Activated CD4-positive, alpha-beta T cell treated with anti-CD3 and anti-CD28 coated beads for 24 hours (primary cell): Measurements from ENCODE around the gene PAK3.
A peak's percentile ranks its signal among the peaks of the same experiment; 100 is the strongest.

Source experiments
- DNase-seq, 2 donors: peaks; one replicate each; pipeline ENCODE4 v3.0.0-alpha.2; 2020; ENCODE audit warnings: low read depth in 2 of 2

PAK3 gene

DNA sequence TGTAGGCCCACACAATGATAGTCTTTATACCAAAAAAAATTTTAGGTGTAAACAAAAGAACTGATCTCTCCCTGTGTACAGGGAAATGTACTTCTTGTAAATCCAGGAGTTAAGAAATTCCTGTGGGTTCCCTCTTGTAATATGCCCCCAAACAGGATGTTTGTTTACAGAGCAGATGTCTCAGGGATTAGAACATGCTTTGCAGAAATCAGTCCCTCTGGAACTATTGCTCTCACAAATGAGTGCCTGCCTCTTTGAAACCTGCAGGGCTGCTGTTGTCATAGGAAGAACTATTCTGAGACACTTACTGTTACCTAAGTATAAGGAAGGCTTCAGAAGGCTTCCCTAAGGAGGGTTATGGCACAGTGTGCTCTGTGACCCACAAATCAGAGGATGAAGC is 35.6 kb downstream of the PAK3 start:
- no peak for DNase-seq

DNA sequence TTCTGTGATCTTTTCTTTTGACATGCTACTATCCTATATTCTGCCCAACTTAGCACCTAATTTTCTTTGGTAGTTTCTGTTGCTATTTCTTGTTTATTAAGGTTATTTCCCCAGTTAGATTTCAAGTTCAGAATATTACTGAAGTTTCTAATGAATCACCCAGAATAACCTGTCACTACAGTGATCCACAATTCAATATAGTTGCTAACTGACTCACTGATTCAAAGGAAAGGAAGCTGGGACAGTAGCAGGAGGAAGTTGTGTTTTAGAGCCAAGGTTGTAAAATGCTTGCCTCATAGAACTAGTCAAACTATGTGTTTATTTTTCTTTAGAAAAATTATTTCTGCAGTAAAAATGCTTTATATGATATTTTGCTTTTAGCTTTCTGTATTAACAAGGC is 37.4 kb downstream of the PAK3 start:
- DNase-seq = no peak

- DNase-seq = no peak
Measured at GRCh38 chrX:111145878-111146277, 49.9 kb downstream of the PAK3 start.

GRCh38 chrX:111151764-111152163 is 55.8 kb downstream of the PAK3 start:
- DNase-seq = no peak

DNA sequence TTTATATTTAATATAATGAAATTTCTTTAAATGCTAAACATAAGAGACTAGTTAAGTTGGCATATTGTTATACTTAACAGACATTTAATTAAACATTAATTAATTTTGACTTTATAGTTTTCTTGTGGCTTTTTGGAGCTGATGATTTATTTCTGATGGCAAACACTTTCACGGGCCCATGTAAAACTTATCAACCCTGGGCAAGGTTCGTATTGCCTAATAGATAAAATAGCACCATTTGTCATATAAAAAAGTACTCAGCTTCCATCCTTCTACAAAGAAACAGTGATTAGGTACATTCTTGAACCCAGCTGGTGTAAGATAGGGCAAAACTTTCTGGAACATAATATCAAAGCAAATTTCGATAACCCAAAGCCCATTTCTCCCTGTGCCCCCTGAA is 63.2 kb downstream of the PAK3 start:
- DNase-seq = no peak

DNA sequence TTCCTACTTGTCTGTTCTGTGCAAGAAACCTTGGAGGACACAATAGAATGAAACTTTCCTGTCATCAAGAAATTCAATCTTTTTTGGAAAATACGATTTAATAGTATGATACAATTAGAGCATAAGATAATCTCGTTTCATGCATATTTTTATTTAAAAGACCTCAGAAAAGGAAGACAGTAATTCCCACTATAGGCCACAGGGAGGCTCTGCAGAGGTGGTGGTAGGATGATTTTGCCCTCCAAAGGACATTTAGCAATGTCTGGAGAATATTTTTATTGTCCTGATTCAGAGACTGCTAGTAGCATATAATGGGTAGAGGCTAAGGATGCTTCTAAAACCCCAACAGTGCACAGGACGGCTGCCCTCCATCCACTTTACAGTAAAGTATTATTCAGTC is 68.7 kb downstream of the PAK3 start:
- no peak for DNase-seq

DNA sequence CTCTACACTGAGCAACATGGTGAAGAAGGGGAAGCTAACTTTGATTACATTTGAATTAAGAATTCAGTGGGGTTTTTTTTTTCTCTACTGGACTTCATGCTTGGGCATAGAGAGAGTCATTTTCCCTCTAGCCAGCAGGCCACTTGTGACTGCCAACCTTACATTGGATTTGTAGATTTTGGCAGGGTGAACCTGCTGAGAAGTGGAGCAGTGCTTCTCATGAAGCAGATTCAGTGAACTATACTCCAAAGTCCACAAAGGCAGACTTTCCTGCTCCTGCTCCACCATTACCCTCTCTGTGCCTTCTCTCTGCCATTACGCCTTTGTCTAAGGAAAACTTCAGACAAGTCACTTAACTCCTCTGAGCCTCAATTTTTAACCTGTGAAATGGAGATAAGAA is 69.9 kb downstream of the PAK3 start:
- no peak for DNase-seq

DNA sequence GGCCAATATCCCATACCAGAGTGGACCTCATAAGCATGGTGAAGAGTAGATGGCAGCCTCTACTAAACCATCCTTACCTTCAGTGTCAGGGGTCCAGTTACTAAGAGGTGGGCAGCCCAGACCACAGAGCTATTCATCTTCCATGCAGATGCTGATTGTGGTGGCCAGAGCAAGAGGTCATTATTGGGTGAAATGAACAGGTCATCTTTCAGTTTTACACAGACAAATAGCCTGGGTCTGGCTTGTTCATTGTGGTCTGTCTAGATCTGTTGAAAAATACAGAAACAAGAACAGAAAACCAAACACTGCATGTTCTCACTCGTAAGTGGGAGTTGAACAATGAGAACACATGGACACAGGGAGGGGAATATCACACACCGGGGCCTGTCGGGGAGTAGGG is 71.3 kb downstream of the PAK3 start:
- no peak for DNase-seq

GRCh38 chrX:111168314-111168713 is 72.3 kb downstream of the PAK3 start:
- no peak for DNase-seq

- DNase-seq = no peak
Measured at GRCh38 chrX:111169141-111169540, 73.2 kb downstream of the PAK3 start.

DNA sequence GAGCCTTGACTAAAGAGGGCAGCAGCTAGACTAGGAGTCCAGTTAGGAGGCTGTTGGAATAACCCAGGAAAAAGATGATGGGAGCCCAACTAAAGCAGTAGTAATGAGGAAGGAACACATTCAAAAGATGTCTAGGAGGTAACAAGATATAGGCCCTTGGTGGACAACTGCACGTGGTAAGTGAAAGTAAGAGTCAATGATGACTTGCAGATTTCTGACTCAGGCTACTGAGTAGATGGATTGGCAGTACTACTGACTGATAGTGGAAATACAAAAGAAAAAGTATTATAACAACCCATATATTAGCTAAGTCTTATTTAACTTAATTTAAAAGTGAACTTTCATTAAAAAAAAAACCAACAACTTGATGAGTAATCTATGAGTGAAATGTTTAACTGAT is 74.0 kb downstream of the PAK3 start:
- peak in 1 of 2 donors; percentile 9 for DNase-seq

DNA sequence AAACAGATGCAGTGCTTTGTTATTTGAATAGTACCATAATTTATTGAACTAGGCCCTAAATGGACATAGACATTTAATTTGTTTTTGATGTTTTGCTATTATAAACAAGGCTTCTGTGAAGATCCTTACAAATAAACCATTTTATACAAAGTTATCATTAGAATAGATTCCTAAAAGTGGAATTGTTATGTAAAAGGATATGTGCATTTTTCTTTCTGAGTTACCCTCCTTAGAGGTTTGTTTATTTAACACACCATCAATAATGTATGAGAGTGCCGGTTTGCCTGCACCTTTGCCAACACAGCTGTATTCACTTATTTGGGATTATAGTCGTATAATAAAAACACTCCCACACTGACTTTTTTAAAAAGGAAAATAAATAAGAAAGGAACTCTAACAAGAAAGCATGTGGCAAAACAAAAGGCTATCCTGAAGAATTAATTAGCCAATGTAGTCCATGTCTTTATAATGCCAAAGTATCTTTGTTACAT is 84.8 kb downstream of the PAK3 start:
- no peak for DNase-seq

DNA sequence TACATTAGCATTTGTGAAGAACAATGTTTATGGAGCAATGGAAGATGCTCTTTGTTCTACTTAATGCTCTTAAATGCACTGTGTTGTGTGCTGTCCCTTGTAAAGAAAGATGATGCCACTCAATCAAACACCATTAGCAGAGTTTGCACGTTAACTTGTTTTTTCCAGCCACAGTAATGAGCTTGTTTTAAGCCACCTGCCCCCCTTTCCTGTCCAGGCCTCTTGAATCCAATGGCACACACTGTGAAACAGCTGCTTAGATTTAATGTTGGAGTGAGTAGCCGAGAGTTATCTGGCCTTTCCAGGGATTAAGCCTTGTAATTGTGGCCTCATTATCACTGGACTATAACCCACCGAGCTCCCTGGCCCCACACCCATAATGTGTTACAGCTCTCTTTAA is 86.0 kb downstream of the PAK3 start:
- no peak for DNase-seq

DNA sequence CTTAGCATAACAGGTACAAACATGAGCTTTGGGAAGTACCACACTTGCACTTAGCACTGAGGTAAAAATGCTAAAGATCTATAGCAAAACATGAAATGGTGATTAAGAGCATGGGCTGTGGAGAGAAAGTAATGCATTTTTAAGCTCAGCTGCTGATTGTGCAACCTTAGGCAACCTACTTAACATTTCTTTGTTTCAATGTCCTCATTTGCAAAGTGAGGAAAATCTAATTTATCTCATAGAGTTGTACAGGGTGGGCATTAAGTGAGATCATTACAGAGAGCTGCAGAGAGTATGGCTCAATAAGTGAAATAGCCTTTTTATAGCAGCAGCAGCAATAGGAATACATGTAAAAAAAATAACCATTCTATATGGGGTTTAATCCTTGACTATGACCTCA is 87.0 kb downstream of the PAK3 start:
- DNase-seq = no peak

DNA sequence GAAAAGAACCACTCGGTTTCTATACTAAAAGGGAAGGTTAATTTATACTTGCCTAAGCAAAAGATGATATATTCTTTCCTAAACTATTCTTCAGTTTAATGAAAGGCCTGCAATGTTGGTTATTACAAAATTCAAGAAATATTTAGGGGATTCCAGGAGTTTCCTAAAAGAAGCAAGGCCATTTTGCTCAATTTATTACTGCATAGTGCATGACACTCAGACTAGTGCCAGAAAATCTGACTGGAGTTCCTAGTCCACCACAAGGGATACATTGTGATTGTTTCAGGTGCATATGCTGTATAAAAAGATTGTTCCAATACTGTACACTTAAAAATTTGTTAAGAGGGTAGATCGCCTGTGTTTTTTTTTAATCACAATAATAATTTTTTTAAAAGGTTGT is 95.6 kb downstream of the PAK3 start:
- no peak for DNase-seq

DNA sequence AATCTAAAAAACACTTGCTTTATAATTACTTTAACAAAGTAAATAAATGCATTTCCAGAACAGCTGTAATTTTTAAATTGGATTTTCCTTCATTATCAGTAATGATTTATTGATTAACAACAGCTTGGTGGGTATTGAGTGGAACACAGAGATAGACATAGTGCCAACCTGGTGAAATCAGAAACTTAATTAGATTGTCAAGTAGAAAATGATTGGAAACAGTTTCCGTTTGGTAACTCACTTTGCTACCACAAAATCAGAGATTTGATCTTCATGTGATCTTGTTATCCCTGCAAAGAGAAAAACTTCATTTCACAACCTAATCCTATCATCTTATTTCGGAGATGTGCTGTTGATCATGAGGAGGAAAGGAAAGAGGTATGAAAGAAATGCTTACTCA is 103.5 kb downstream of the PAK3 start:
- DNase-seq = no peak

GRCh38 chrX:111200327-111200726 is 104.3 kb downstream of the PAK3 start:
- no peak for DNase-seq

DNA sequence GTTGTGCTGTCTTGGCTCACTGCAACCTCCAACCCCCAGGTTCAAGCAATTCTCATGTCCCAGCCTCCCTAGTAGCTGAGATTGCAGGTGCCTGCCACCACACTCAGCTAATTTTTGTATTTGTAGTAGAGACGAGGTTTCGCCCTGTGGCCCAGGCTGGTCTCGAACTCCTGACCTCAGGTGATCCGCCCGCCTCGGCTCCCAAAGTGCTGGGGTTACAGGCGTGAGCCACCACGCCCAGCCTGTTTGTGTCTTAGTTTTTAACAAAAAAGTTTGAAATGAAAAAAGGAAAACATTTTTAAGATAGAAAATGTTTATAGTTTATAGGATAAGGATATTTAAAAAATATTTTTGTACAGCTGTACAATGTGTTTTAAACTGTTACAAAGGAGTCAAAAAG is 111.9 kb downstream of the PAK3 start:
- no peak for DNase-seq

GRCh38 chrX:111216293-111216801 is 120.4 kb downstream of the PAK3 start:
- DNase-seq = no peak

DNA sequence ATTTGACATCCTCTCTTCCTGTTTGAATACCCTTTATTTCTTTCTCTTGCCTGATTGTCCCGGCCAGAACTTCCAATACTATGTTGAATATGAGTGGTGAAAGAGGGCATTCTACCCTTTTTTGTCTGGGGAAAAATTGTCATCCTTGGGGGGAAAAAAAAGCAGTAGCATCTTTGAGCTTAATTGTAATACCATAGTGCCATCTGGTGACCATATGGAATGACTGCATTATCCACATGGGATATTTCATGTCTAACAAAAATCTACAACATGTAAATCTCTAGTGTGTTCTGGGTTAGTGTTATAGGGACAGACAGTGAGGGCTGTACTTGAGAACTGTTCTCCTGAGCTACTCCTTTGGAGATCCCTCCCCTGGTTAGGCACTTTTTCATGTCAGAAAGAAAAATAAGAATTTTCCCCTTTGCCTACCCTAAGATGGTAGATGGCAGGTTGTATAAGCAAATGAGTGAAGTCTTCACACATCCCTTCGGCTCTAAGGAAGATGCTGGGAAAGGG is 148.3 kb downstream of the PAK3 start:
- DNase-seq = no peak

DNA sequence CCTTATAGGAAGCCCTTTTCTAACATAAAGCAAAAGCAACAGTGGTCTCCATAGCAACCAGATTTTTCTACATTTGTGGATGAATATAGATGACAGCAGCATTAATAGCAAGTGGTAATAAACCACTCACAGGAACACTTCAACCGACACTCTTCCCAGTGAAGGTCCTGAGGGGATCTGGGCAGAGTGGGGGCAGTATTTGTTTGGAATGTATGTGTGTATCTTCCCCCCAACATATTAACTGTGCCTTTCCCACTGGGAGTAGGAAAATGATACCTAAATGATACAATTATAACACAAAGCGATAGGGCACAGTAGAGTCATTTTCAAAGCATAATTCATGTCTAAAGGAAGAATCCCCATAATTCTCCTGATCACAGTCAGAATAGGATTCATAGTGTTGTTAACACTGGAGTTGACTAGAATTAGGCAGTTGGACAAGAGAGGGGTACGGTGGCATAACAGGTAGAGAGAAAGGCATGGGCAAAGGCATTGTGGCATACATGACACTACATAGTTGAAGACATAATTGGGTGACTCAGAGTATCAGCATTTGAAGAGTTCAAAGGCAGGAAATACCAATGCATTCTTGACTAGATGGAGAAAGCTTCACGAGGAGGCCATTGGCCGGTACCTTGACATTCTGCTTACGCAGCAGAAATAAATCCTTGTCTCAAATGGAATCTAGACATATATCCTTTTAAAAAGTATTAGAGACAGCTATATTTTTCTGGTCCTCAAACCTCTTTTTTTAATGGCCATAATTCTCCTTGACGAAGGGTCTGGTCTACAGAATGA is 159.1 kb downstream of the PAK3 start:
- DNase-seq = no peak

DNA sequence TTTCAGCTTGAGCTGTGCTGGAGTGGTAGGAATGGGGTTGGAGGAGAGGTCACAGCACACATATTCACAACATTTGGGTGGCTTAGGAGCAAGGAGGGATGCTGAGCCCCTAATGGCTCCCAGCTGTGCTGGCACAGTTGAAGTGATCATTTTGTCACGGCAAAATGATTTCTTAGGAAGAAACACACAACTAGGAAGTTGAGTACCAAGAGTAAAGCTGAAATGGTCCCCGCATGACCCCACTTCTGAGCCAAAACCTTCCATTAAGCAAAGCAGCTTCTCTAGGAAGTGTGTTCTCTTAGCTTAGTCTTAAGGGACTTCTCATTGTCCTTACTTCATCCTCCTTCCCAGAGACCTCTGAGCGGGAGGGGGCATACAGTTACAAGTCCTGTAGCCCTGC is 161.7 kb downstream of the PAK3 start:
- no peak for DNase-seq

- no peak for DNase-seq
Measured at GRCh38 chrX:111259559-111259958, 163.6 kb downstream of the PAK3 start.

DNA sequence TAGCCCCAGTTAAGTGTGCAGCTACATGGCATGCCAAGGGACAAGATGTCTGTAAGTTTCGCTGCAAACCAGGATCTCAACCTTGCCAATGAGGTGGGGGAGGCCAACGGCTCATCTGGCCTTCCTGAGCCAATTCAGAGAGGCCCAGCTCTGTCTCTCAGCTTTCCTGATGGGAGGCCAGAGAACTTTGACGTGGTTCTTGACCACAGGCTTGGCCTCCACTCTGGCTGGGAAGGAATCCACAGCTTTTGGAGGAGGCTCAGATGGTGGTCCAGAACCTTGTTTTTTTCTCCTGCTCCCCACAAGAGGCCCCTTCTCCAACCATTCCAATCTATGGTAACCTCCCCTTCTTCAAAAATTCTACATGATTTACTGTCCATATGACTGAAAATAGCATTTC is 164.5 kb downstream of the PAK3 start:
- no peak for DNase-seq
